Panc1 (cell line): ENCODE measurements around the gene SST. TPM values are rescaled to one million over a fixed set of nuclear protein-coding genes. Genes with fewer than 3 reads are reported as not detected.
A peak's percentile ranks its signal among the peaks of the same experiment; 100 is the strongest.

Experiments
- ATAC-seq: fragments of 200-7000 bp; cut with Tn5 transposase; 2 replicates; pipeline ENCODE4 v1.9.1; 2020; ENCODE audit warnings: mild to moderate bottlenecking, moderate library complexity
- BruUV-seq: library from RNA; stranded (reverse); fragments of 400-500 nt; replicated peaks from 2 replicates; lab custom pipeline; 2021; lab: Mats Ljungman, UMichigan
- CTCF ChIA-PET: fragments of 300-600 bp; sonication (Branson Sonifier 250); formaldehyde crosslinking; loops from one replicate; lab custom pipeline; 2022; ENCODE audit warnings: antibody characterized with exemption; lab: Charles Lee
- POLR2A ChIA-PET: fragments of 300-600 bp; sonication (Branson Sonifier 250); formaldehyde crosslinking; loops from one replicate; lab custom pipeline; 2022; ENCODE audit warnings: antibody characterized with exemption; lab: Charles Lee
- DNase-seq: peaks from one replicate; pipeline ENCODE4 v3.0.0-alpha.2; 2010; ENCODE audit warnings: low read depth, low spot score
- H3K27ac ChIP-seq: 2 replicates; pipeline ENCODE4 v1.5.1; 2011; ENCODE audit warnings: mild to moderate bottlenecking, low read length, inconsistent platforms
- H3K27me3 ChIP-seq: fragments of 200-500 bp; sonication (Bioruptor generic); 2 replicates; pipeline ENCODE4 v1.6.0; 2014; ENCODE audit warnings: low read length, inconsistent platforms; ENCODE audit not compliant: control insufficient read depth, insufficient read depth
- H3K36me3 ChIP-seq: fragments of 200-500 bp; sonication (Bioruptor generic); 2 replicates; pipeline ENCODE4 v1.5.1; 2014; ENCODE audit warnings: inconsistent platforms, mild to moderate bottlenecking, low read length, moderate library complexity; ENCODE audit not compliant: control insufficient read depth, insufficient read depth
- H3K4me1 ChIP-seq: 2 replicates; pipeline ENCODE4 v1.5.1; 2011; ENCODE audit warnings: inconsistent platforms, mild to moderate bottlenecking, low read length, moderate library complexity; ENCODE audit not compliant: control insufficient read depth, insufficient read depth
- H3K4me3 ChIP-seq, 2 experiments: 2 replicates each; pipeline ENCODE4 v1.5.1; 2011 to 2012; ENCODE audit warnings: low read depth in 2 of 2, low read length in 2 of 2, mild to moderate bottlenecking in 2 of 2, inconsistent platforms in 1 of 2, moderate library complexity in 1 of 2
- H3K9me3 ChIP-seq: fragments of 200-500 bp; sonication (Bioruptor generic); 2 replicates; pipeline ENCODE4 v1.5.1; 2014; ENCODE audit warnings: low read depth, mild to moderate bottlenecking, inconsistent platforms, low read length, moderate library complexity; ENCODE audit not compliant: control insufficient read depth, insufficient read depth
- POLR2AphosphoS5 ChIP-seq: IDR thresholded peaks from 2 replicates; pipeline ENCODE4 v1.6.1; 2012; ENCODE audit warnings: mild to moderate bottlenecking, low read depth, low read length, moderate library complexity
- SIN3A ChIP-seq: IDR thresholded peaks from 2 replicates; pipeline ENCODE4 v1.6.1; 2012; ENCODE audit warnings: low read depth, mild to moderate bottlenecking, low read length, moderate library complexity, borderline replicate concordance; ENCODE audit not compliant: insufficient read depth
- TCF7L2 ChIP-seq: IDR thresholded peaks from 2 replicates; pipeline ENCODE4 v1.6.1; 2011; ENCODE audit warnings: mild to moderate bottlenecking, low read depth, low read length, inconsistent platforms
- in situ Hi-C: cut with HindIII; loops from 2 replicates; pipeline ENCODE4 v1.10.0; 2016; ENCODE audit warnings: low sequenced_read_pairs, low pct_unique_long_range_greater_than_20kb
- intact Hi-C: fragments of 100-400 bp; cut with micrococcal nuclease; formaldehyde crosslinking; loops from one replicate; pipeline ENCODE4 v1.10.0; 2022; ENCODE audit not compliant: unreplicated experiment
- total RNA-seq: library from RNA; stranded (reverse); gene quantifications from one replicate; pipeline ENCODE4 v1.2.1, GENCODE V29; 2021; ENCODE audit not compliant: unreplicated experiment
- TF ChIP-seq, protein P1 (sequence below), 2 experiments: IDR thresholded peaks; 2 replicates each; pipeline ENCODE4 v1.6.1; 2011 to 2012; ENCODE audit warnings: low read depth in 2 of 2, control low read depth in 1 of 2, low read length in 1 of 2, mild to moderate bottlenecking in 1 of 2, moderate library complexity in 1 of 2; ENCODE audit not compliant: insufficient read depth in 1 of 2
- TF ChIP-seq, protein P2 (sequence below): fragments of 450-650 bp; IDR thresholded peaks from 2 replicates; pipeline ENCODE4 v1.5.1; 2017; ENCODE audit warnings: mild to moderate bottlenecking

SST gene
- total RNA-seq, 1 experiment from 2014 or later = not detected

DNA sequence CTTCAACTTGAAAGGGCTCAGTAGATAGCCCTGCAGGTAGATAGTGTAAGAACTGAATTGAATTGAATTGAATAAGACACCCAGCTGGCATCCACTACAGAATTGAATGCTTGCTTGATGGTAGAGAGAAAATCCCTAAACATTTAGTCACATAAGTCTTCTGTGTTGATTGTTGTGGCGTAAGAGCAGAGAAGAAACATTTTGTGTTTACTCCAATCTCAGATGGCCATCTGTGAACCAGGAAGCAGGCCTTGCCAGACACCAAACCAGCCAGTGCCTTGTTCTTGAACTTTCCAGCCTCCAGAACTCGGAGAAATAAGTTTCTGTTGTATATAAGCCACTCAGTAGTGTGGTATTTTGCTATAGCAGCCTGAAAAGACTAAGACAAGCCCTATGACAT, 43.6 kb downstream of the SST start:
- Histone ChIP-seq H3K36me3 (no peaks in the 10 kb centered on the region), H3K27me3 (peaks cover 3% of the 10 kb centered on the region; the same call in 1 of the 2 replicates), H3K4me3 (no peak overlapping the region), H3K9me3 (no peaks in the 10 kb centered on the region), H3K27ac (no peak overlapping the region), H3K4me1 (no peaks in the 10 kb centered on the region)
- TF ChIP-seq, protein P1, sequence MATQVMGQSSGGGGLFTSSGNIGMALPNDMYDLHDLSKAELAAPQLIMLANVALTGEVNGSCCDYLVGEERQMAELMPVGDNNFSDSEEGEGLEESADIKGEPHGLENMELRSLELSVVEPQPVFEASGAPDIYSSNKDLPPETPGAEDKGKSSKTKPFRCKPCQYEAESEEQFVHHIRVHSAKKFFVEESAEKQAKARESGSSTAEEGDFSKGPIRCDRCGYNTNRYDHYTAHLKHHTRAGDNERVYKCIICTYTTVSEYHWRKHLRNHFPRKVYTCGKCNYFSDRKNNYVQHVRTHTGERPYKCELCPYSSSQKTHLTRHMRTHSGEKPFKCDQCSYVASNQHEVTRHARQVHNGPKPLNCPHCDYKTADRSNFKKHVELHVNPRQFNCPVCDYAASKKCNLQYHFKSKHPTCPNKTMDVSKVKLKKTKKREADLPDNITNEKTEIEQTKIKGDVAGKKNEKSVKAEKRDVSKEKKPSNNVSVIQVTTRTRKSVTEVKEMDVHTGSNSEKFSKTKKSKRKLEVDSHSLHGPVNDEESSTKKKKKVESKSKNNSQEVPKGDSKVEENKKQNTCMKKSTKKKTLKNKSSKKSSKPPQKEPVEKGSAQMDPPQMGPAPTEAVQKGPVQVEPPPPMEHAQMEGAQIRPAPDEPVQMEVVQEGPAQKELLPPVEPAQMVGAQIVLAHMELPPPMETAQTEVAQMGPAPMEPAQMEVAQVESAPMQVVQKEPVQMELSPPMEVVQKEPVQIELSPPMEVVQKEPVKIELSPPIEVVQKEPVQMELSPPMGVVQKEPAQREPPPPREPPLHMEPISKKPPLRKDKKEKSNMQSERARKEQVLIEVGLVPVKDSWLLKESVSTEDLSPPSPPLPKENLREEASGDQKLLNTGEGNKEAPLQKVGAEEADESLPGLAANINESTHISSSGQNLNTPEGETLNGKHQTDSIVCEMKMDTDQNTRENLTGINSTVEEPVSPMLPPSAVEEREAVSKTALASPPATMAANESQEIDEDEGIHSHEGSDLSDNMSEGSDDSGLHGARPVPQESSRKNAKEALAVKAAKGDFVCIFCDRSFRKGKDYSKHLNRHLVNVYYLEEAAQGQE (IDR thresholded peaks at IDR 0.05; ENCODE audit: insufficient read depth in 1 of 2, low read depth in 2 of 2, low read length in 1 of 2) = no peak
- TF ChIP-seq SIN3A = no peak
- TF ChIP-seq TCF7L2 = no peak
- no peak for TF ChIP-seq POLR2AphosphoS5
- TF ChIP-seq, protein P2, sequence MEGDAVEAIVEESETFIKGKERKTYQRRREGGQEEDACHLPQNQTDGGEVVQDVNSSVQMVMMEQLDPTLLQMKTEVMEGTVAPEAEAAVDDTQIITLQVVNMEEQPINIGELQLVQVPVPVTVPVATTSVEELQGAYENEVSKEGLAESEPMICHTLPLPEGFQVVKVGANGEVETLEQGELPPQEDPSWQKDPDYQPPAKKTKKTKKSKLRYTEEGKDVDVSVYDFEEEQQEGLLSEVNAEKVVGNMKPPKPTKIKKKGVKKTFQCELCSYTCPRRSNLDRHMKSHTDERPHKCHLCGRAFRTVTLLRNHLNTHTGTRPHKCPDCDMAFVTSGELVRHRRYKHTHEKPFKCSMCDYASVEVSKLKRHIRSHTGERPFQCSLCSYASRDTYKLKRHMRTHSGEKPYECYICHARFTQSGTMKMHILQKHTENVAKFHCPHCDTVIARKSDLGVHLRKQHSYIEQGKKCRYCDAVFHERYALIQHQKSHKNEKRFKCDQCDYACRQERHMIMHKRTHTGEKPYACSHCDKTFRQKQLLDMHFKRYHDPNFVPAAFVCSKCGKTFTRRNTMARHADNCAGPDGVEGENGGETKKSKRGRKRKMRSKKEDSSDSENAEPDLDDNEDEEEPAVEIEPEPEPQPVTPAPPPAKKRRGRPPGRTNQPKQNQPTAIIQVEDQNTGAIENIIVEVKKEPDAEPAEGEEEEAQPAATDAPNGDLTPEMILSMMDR = no peak
- DNase-seq = no peak
- no peak for ATAC-seq
- in situ Hi-C loops = no loop called here
- ChIA-PET POLR2A (no interaction called here), CTCF (no interaction called here)
- no TSS peak for BruUV-seq
- intact Hi-C loops = no loop called here

DNA sequence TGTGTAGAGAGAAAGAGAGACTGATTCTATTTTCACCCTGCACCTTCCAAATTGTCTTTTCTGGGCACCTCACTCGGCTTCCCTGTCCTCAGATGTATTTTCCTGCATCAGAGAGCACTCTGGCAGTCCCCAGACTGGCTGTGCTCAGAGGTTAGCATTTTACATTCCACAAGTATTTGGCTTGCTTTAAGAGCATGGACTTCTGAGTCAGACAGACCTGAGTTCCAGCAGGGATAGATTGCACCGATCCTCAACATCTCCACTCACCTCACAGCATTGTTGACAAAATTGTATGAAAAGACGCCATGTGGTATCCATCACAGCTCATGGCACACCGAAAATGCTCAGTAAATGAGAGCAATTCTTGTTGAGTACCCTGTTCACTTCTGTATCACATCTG, 45.6 kb downstream of the SST start:
- Histone ChIP-seq H3K4me1 (no peaks in the 10 kb centered on the region), H3K36me3 (no peaks in the 10 kb centered on the region), H3K9me3 (no peaks in the 10 kb centered on the region), H3K27me3 (peaks cover 3% of the 10 kb centered on the region; the same call in 1 of the 2 replicates), H3K27ac (no peak overlapping the region), H3K4me3 (no peak overlapping the region)
- no peak for TF ChIP-seq TCF7L2
- TF ChIP-seq POLR2AphosphoS5 = no peak
- TF ChIP-seq, protein P2 = no peak
- TF ChIP-seq, protein P1 (IDR thresholded peaks at IDR 0.05; ENCODE audit: insufficient read depth in 1 of 2, low read depth in 2 of 2, low read length in 1 of 2) = no peak
- TF ChIP-seq SIN3A = no peak
- in situ Hi-C loops = no loop called here
- intact Hi-C loops = no loop called here
- ATAC-seq = peak; percentile 48; the same call in 1 of the 2 replicates
- BruUV-seq = no TSS peak
- no peak for DNase-seq
- ChIA-PET CTCF (interaction anchor here (1.2 kb wide), 1 partner anchor 28 kb away, joined by 4 read pairs; no protein-coding TSS in a partner anchor), POLR2A (no interaction called here)
